AG04449 (cell line): ENCODE measurements around the gene NCOA3.

ENCODE experiments used
- CTCF ChIA-PET: fragments of 350-600 bp; formaldehyde crosslinking; extraction: SDS; loops from one replicate; lab custom pipeline; 2021; ENCODE audit warnings: antibody characterized with exemption; lab: Yijun Ruan, JAX
- POLR2A ChIA-PET: fragments of 400-600, 350-600 bp; formaldehyde crosslinking; extraction: SDS; loops from one replicate; lab custom pipeline; 2020; ENCODE audit warnings: antibody characterized with exemption, inconsistent platforms; lab: Yijun Ruan, JAX
- DNase-seq: peaks from one replicate; pipeline ENCODE4 v3.0.0-alpha.2; 2010; ENCODE audit warnings: low read depth, low spot score
- H3K4me3 ChIP-seq: 2 replicates; pipeline ENCODE4 v1.5.1; 2011; ENCODE audit warnings: low read depth, mild to moderate bottlenecking, control low read depth, low read length
- CTCF ChIP-seq: IDR thresholded peaks from one replicate; pipeline ENCODE4 v1.5.1; 2011; ENCODE audit warnings: mild to moderate bottlenecking, moderate library complexity, low read length, control low read depth, inconsistent platforms; ENCODE audit not compliant: insufficient read depth; ENCODE audit errors: missing control alignments

The NCOA3 gene

GRCh38 chr20:47627540-47627939 lies 125.9 kb downstream of the NCOA3 start:
- DNase-seq: no peak
- TF ChIP-seq CTCF: no peak
- no peak overlapping the region for H3K4me3 ChIP-seq
- CTCF ChIA-PET: interaction anchor here (0.6 to 1.3 kb wide), 3 partner anchors 12 to 243 kb away, joined by 3 read pairs; no protein-coding TSS in a partner anchor
- POLR2A ChIA-PET: no interaction called here

GRCh38 chr20:47629907-47630306 lies 128.2 kb downstream of the NCOA3 start:
- ChIA-PET POLR2A (no interaction called here), CTCF (no interaction called here)

GRCh38 chr20:47631078-47631477 lies 129.4 kb downstream of the NCOA3 start:
- ChIA-PET POLR2A (no interaction called here), CTCF (interaction anchor here (1.1 to 1.8 kb wide), 3 partner anchors 10 to 990 kb away, joined by 3 to 9 read pairs (median 6); no protein-coding TSS in a partner anchor)
- no peak for DNase-seq
- H3K4me3 ChIP-seq: no peak overlapping the region
- TF ChIP-seq CTCF: no peak

More at GRCh38 chr20:47629907-47630306, 128.2 kb downstream of the NCOA3 start:
- no peak for TF ChIP-seq CTCF
- DNase-seq: no peak
- no peak overlapping the region for H3K4me3 ChIP-seq

- CTCF ChIA-PET: interaction anchor here (1.4 to 2.1 kb wide), 2 partner anchors 15 to 986 kb away, joined by 3 to 9 read pairs; no protein-coding TSS in a partner anchor
- no peak for TF ChIP-seq CTCF
- POLR2A ChIA-PET: no interaction called here
- H3K4me3 ChIP-seq: no peak overlapping the region
- DNase-seq: no peak
Observed at GRCh38 chr20:47635256-47635655, 133.6 kb downstream of the NCOA3 start.

GRCh38 chr20:47638851-47639250 lies 137.2 kb downstream of the NCOA3 start:
- DNase-seq: no peak
- no peak for TF ChIP-seq CTCF
- no peak overlapping the region for H3K4me3 ChIP-seq
- ChIA-PET CTCF (no interaction called here), POLR2A (no interaction called here)

GRCh38 chr20:47642118-47642517 lies 140.4 kb downstream of the NCOA3 start:
- no peak for TF ChIP-seq CTCF
- ChIA-PET CTCF (interaction anchor here (1.9 kb wide), 1 partner anchor 979 kb away, joined by 6 read pairs; no protein-coding TSS in a partner anchor), POLR2A (no interaction called here)
- H3K4me3 ChIP-seq: no peak overlapping the region
- no peak for DNase-seq
